Natural killer cell (primary cell): ENCODE results near the gene CHST6. TPM values are rescaled to one million over a fixed set of nuclear protein-coding genes. Genes with fewer than 3 reads are reported as not detected.

Source experiments
- ATAC-seq, 3 donors: fragments of 150-1000 bp in 2 of 3; fragments of 200-7000 bp in 1 of 3; cut with Tn5 transposase; 1 replicate in 1 of 3; 2 replicates in 2 of 3; pipeline ENCODE4 v1.10.0; 2021; ENCODE audit warnings: mild to moderate bottlenecking in 2 of 3, moderate library complexity in 2 of 3
- DNase-seq, 2 donors: peaks; one replicate each; pipeline versions ENCODE4 v3.0.0 to v3.0.0-alpha.2; 2013 to 2021; ENCODE audit warnings: mixed read lengths in 1 of 2
- H3K27ac ChIP-seq: one replicate; pipeline ENCODE4 v1.5.1; 2013; ENCODE audit warnings: mild to moderate bottlenecking, low read length
- H3K27me3 ChIP-seq: one replicate; pipeline ENCODE4 v1.6.1; 2013; ENCODE audit warnings: low read length; ENCODE audit not compliant: control insufficient read depth, insufficient read depth
- H3K36me3 ChIP-seq: one replicate; pipeline ENCODE4 v1.6.1; 2013; ENCODE audit warnings: low read length; ENCODE audit not compliant: control insufficient read depth, insufficient read depth
- H3K4me1 ChIP-seq: one replicate; pipeline ENCODE4 v1.6.1; 2013; ENCODE audit warnings: low read length; ENCODE audit not compliant: control insufficient read depth, insufficient read depth
- H3K4me3 ChIP-seq: one replicate; pipeline ENCODE4 v1.5.1; 2013; ENCODE audit warnings: low read length
- H3K9me3 ChIP-seq: one replicate; pipeline ENCODE4 v1.6.1; 2013; ENCODE audit warnings: low read length; ENCODE audit not compliant: control insufficient read depth, insufficient read depth
- H3K27ac Mint-ChIP-seq, 2 donors: one replicate each; pipeline ENCODE4 v1.8.0; 2022; ENCODE audit warnings: mild to moderate bottlenecking in 2 of 2, mixed read lengths in 2 of 2, moderate library complexity in 1 of 2
- H3K27me3 Mint-ChIP-seq, 2 donors: one replicate each; pipeline ENCODE4 v1.8.0; 2022; ENCODE audit warnings: low read depth in 2 of 2, mixed read lengths in 2 of 2
- H3K36me3 Mint-ChIP-seq: one replicate; pipeline ENCODE4 v1.8.0; 2022; ENCODE audit warnings: mixed read lengths
- H3K4me1 Mint-ChIP-seq, 2 donors: one replicate each; pipeline ENCODE4 v1.8.0; 2022; ENCODE audit warnings: mixed read lengths in 2 of 2
- H3K4me3 Mint-ChIP-seq: one replicate; pipeline ENCODE4 v1.8.0; 2022; ENCODE audit warnings: mild to moderate bottlenecking, moderate library complexity, mixed read lengths
- H3K9me3 Mint-ChIP-seq, 2 donors: one replicate each; pipeline ENCODE4 v1.8.0; 2022; ENCODE audit warnings: mixed read lengths in 2 of 2
- WGBS: methylation state at CpG from one replicate; pipeline ENCODE4 v1.1.7; 2013; ENCODE audit warnings: missing lambda C conversion rate; ENCODE audit not compliant: insufficient coverage; 5-methylcytosine and 5-hydroxymethylcytosine counted together
- intact Hi-C: fragments of 100-400 bp; cut with micrococcal nuclease; formaldehyde crosslinking; loops from one replicate; pipeline ENCODE4 v1.14.2; 2022
- total RNA-seq, 4 donors: library from RNA; stranded (reverse); fragments of 120-200 nt in 1 of 4; gene quantifications; one replicate each; pipeline versions ENCODE4 v1.2.3 to v1.2.4, GENCODE V29; 2013 to 2022
- TF ChIP-seq, protein P1 (sequence below): fragments of 200-600 bp; IDR thresholded peaks from one replicate; pipeline ENCODE4 v1.8.0; 2022; ENCODE audit warnings: antibody characterized with exemption

The CHST6 gene
- total RNA-seq, 3 donors from 2014 or later (not counting 1 experiment from before 2014, with no cell fraction given) = not detected

GRCh38 chr16:75529959-75530358, 34.7 kb upstream of the CHST6 start:
- Histone ChIP-seq H3K4me1 (no peaks in the 10 kb centered on the region), H3K27ac (no peak overlapping the region), H3K27me3 (no peaks in the 10 kb centered on the region), H3K4me3 (no peak overlapping the region), H3K36me3 (no peaks in the 10 kb centered on the region), H3K9me3 (no peaks in the 10 kb centered on the region)
- ATAC-seq = no peak
- Mint-ChIP-seq H3K4me1 (no peaks in the 10 kb centered on the region), H3K36me3 (no peaks in the 10 kb centered on the region), H3K9me3 (no peaks in the 10 kb centered on the region), H3K4me3 (no peak overlapping the region), H3K27ac (no peak overlapping the region), H3K27me3 (no peaks in the 10 kb centered on the region)
- WGBS = 96% methylated on average over 29 of the region's 29 CpGs
- no peak for DNase-seq
- TF ChIP-seq, protein P1, sequence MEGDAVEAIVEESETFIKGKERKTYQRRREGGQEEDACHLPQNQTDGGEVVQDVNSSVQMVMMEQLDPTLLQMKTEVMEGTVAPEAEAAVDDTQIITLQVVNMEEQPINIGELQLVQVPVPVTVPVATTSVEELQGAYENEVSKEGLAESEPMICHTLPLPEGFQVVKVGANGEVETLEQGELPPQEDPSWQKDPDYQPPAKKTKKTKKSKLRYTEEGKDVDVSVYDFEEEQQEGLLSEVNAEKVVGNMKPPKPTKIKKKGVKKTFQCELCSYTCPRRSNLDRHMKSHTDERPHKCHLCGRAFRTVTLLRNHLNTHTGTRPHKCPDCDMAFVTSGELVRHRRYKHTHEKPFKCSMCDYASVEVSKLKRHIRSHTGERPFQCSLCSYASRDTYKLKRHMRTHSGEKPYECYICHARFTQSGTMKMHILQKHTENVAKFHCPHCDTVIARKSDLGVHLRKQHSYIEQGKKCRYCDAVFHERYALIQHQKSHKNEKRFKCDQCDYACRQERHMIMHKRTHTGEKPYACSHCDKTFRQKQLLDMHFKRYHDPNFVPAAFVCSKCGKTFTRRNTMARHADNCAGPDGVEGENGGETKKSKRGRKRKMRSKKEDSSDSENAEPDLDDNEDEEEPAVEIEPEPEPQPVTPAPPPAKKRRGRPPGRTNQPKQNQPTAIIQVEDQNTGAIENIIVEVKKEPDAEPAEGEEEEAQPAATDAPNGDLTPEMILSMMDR = no peak
- intact Hi-C loops = no loop called here

DNA sequence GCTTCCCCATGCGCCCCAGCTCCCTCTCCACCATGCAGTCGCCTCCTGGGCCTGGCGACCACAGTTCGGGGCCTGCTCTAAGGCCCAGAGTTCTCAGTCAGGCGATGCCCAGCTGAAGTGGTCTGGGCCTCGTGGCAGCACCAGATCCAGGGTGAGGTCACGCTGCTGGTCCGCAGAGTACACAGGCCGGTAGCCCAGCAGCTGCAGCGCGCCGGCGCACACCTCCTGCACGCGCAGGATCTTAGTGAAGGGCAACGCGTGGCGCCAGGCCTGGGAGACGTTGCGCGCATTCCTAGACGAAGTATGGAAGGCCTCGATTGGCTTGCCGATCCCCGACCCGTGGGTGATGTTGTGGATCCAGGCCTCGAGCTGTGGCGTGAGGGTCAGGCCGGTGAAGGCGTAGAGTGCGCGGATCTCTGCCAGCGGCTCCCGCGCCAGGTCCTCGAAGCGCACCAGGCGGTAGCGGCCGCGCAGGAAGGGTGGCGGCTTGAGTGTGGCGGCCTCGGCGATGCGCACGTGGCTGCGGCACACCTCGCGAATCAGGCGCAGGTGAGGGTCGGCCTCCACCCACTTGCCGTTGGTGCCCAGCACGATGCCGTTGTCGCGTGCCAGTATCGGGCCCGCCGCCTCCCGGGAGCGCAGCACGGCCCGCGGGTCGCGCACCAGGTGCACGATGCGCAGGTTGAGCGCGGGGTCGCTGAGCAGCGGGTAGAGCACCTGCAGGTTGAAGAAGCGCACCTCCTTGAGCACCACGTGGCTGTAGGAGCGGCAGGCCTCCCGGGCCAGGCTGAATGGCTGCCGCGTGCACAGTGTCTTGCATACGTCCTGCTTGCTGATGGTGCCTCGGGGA, 34.0 kb upstream of the CHST6 start:
- ATAC-seq (no peak), DNase-seq (no peak)
- no peaks in the 10 kb centered on the region for H3K9me3 Mint-ChIP-seq
- no peaks in the 10 kb centered on the region for H3K4me1 Mint-ChIP-seq
- Histone ChIP-seq H3K9me3 (no peaks in the 10 kb centered on the region), H3K27me3 (no peaks in the 10 kb centered on the region), H3K36me3 (no peaks in the 10 kb centered on the region), H3K4me3 (no peak overlapping the region), H3K4me1 (no peaks in the 10 kb centered on the region), H3K27ac (no peak overlapping the region)
- H3K36me3 Mint-ChIP-seq = no peaks in the 10 kb centered on the region
- H3K4me3 Mint-ChIP-seq = no peak overlapping the region
- no peak overlapping the region for H3K27ac Mint-ChIP-seq
- intact Hi-C loops = no loop called here
- no peaks in the 10 kb centered on the region for H3K27me3 Mint-ChIP-seq
- TF ChIP-seq, protein P1 = no peak
- WGBS = 96% methylated on average over 81 of the region's 81 CpGs

DNA sequence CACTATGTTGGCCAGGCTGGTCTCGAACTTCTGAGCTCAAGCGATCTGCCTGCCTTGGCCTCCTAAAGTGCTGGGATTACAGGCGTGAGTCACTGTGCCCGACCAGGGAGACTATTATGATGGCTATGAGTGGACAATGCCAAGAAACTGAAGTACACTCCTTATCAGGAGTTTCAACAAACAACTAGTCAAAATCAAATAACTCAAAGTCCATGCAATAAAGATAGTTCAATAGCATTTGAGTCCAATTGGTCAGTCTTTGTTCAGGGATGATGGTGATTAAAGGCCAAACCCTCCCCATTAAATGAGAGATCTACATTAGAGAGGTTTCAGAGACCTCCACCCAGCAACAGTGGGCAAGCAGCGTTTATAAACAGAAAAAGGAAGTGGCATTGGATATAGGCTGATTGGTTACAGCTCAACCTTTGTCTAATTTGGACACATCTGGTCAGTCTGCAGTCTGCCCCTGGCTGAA, 32.6 kb upstream of the CHST6 start:
- Mint-ChIP-seq H3K36me3 (no peaks in the 10 kb centered on the region), H3K4me3 (no peak overlapping the region), H3K27ac (no peak overlapping the region), H3K27me3 (no peaks in the 10 kb centered on the region), H3K9me3 (no peaks in the 10 kb centered on the region), H3K4me1 (no peaks in the 10 kb centered on the region)
- WGBS = 77% methylated on average over 4 of the region's 5 CpGs
- intact Hi-C loops = no loop called here
- DNase-seq = no peak
- TF ChIP-seq, protein P1 = no peak
- no peaks in the 10 kb centered on the region for H3K27me3 ChIP-seq
- H3K9me3 ChIP-seq = no peaks in the 10 kb centered on the region
- no peak overlapping the region for H3K27ac ChIP-seq
- no peaks in the 10 kb centered on the region for H3K4me1 ChIP-seq
- no peak overlapping the region for H3K4me3 ChIP-seq
- no peaks in the 10 kb centered on the region for H3K36me3 ChIP-seq
- ATAC-seq = no peak
